RWPE1 (cell line): ENCODE results near the gene LIMA1.
A peak's percentile ranks its signal among the peaks of the same experiment; 100 is the strongest.

ENCODE experiments used
- CTCF ChIA-PET: fragments of 350-600 bp; sonication (Branson Sonifier 250); formaldehyde crosslinking; extraction: SDS; loops from one replicate; lab custom pipeline; 2021; lab: Yijun Ruan, JAX
- POLR2A ChIA-PET: fragments of 400-600 bp; formaldehyde crosslinking; extraction: SDS; loops from one replicate; lab custom pipeline; 2020; ENCODE audit warnings: antibody characterized with exemption; ENCODE audit not compliant: low non-redundant PET; lab: Yijun Ruan, JAX
- DNase-seq: peaks from one replicate; pipeline ENCODE4 v3.0.0; 2012; ENCODE audit warnings: low spot score
- H3K27ac ChIP-seq: fragments of 450-650 bp; 2 replicates; pipeline ENCODE4 v1.5.1; 2017
- CTCF ChIP-seq: fragments of 450-650 bp; conservative IDR thresholded peaks from 2 replicates; pipeline ENCODE4 v1.5.1; 2017; ENCODE audit warnings: low read depth, mild to moderate bottlenecking

Gene LIMA1

GRCh38 chr12:50174971-50175715 lies 108.2 kb downstream of the LIMA1 start:
- peak; percentile 29 for DNase-seq
- peak; percentile 71 for TF ChIP-seq CTCF
- no peak overlapping the region for H3K27ac ChIP-seq
- CTCF ChIA-PET, result interaction anchor here (0.6 to 1.2 kb wide), 9 partner anchors 45 to 1108 kb away, joined by 3 to 13 read pairs (median 5); partner anchors contain the start of gene COX14
- POLR2A ChIA-PET, result no interaction called here

- CTCF ChIA-PET, result interaction anchor here (0.6 to 0.8 kb wide), 3 partner anchors 65 to 362 kb away, joined by 3 to 4 read pairs (median 4); no protein-coding TSS in a partner anchor
- no peak for TF ChIP-seq CTCF
- H3K27ac ChIP-seq, result peak within 1 kb of the TSS; percentile 82
- peak; percentile 98 for DNase-seq
- POLR2A ChIA-PET, result interaction anchor here (0.5 to 1.1 kb wide), 4 partner anchors 35 to 83 kb away, joined by 3 to 7 read pairs (median 4); no protein-coding TSS in a partner anchor
Measured at GRCh38 chr12:50167049-50167828, 116.1 kb downstream of the LIMA1 start, which contains the start of gene CERS5. Gene CERS5, minus strand, starts transcription at chr12:50167369. Its CDS starts 72 bp downstream, at chr12:50167297.

- ChIA-PET CTCF (interaction anchor here (0.7 kb wide), 1 partner anchor 458 kb away, joined by 7 read pairs; no protein-coding TSS in a partner anchor), POLR2A (interaction anchor here (1.1 kb wide), 1 partner anchor 55 kb away, joined by 5 read pairs; no protein-coding TSS in a partner anchor)
- no peak for TF ChIP-seq CTCF
- H3K27ac ChIP-seq, result peak overlapping the region; percentile 82
- DNase-seq, result no peak
Measured at GRCh38 chr12:50166799-50167048, 116.6 kb downstream of the LIMA1 start.

GRCh38 chr12:50164963-50165362 lies 118.4 kb downstream of the LIMA1 start:
- POLR2A ChIA-PET, result no interaction called here
- H3K27ac ChIP-seq, result no peak overlapping the region; the same call in 1 of the 2 replicates
- no peak for TF ChIP-seq CTCF
- CTCF ChIA-PET, result no interaction called here
- DNase-seq, result no peak

GRCh38 chr12:50162230-50162629 lies 121.1 kb downstream of the LIMA1 start:
- ChIA-PET CTCF (interaction anchor here (0.5 to 0.6 kb wide), 2 partner anchors 22 to 51 kb away, joined by 3 to 7 read pairs; no protein-coding TSS in a partner anchor), POLR2A (no interaction called here)
- no peak for DNase-seq
- no peak for TF ChIP-seq CTCF
- no peak overlapping the region for H3K27ac ChIP-seq

- no peak for DNase-seq
- ChIA-PET POLR2A (no interaction called here), CTCF (no interaction called here)
- no peak for TF ChIP-seq CTCF
- no peak overlapping the region for H3K27ac ChIP-seq
Measured at GRCh38 chr12:50160643-50161042, 122.7 kb downstream of the LIMA1 start.
